Body of pancreas (tissue), 4 donors: Measurements from ENCODE around the gene GFRA4.

Source experiments
- CTCF ChIP-seq, 7 experiments: fragments of 450-650 bp in 4 of 7; fragments of 200-600 bp in 3 of 7; sonication (generic) in 3 of 7; IDR thresholded peaks; one replicate each; pipeline ENCODE4 v1.5.1; 2016 to 2019; ENCODE audit warnings: antibody characterized with exemption in 7 of 7
- POLR2A ChIP-seq, 3 donors: fragments of 450-650 bp; IDR thresholded peaks; one replicate each; pipeline ENCODE4 v1.6.1; 2016; ENCODE audit warnings: antibody characterized with exemption in 3 of 3, mild to moderate bottlenecking in 2 of 3

DNA sequence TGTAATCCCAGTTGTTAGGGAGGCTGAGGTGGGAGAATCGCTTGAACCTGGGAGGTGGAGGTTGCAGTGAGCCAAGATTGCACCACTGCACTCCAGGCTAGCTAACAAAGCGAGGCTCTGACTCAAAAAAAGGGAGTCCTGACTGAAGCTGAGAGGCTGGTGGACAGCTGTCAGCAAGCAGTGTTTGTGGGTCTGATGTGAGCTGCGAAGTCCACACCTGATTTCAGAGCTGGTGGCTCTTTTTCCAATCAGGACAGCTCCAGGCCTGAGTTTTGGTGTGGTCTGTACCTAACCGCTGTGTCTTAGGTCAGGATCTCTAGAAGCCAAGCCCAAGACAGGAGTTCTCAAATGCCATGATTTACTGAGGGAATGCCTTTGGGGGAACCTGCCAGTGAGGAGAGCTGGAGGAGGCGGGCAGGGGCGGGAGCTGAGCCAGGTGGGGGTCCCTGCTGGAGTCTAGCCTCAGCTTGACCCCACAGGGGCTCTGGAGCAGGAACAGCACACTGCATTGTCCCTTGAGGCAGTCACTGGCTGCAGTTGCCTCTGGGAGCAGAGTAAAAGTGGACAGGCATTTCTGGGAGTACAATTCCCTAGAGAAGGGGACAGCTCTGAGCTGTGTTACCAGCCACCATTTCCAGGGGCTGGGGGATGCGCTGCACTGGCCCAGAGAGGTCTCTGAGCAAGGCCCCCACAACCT lies 5.0 kb downstream of the GFRA4 start:
- TF ChIP-seq CTCF (IDR thresholded peaks at IDR 0.05) (no peak), POLR2A (IDR thresholded peaks at IDR 0.05) (no peak)
